Measurements from ENCODE around the gene VPS37C.

The VPS37C gene

DNA sequence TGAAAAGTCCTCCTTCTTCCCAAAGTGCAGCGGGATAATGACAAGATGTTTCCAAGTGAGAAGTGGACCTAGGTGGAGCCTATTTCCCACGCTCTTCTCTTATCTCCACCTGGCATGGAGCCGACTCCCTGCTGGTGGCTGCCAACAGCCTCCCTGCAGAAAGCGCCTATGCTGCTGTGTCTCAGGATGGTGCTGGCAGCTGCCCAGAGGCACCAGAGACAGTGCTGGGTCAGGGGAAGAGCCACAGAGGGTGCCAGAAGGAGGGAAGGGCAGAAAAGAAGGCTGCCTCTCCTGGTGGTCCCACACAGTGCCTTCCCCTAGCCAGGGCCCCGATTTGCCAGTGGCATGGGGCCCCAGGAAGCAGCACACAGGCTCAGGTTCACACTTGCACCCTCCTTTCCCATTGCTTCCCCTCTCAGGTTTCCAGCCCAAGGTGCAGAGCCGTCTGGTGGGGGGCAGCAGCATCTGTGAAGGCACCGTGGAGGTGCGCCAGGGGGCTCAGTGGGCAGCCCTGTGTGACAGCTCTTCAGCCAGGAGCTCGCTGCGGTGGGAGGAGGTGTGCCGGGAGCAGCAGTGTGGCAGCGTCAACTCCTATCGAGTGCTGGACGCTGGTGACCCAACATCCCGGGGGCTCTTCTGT lies 39.9 kb downstream of the VPS37C start:
- TF ChIP-seq EP300 (IDR thresholded peaks at IDR 0.05; ENCODE audit: borderline replicate concordance): no peak
- TF ChIP-seq ZBTB7A (IDR thresholded peaks at IDR 0.05; ENCODE audit: low read depth): no peak
- no peak for TF ChIP-seq CREB1 (IDR thresholded peaks at IDR 0.05; ENCODE audit: low read depth)
- TF ChIP-seq, protein P1, sequence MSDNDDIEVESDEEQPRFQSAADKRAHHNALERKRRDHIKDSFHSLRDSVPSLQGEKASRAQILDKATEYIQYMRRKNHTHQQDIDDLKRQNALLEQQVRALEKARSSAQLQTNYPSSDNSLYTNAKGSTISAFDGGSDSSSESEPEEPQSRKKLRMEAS (IDR thresholded peaks at IDR 0.05): no peak
- TF ChIP-seq NFIC (IDR thresholded peaks at IDR 0.05): peak; percentile 70
- TF ChIP-seq FOXM1 (IDR thresholded peaks at IDR 0.05; ENCODE audit: borderline replicate concordance, low read depth): no peak
- no peak for TF ChIP-seq TEAD4 (IDR thresholded peaks at IDR 0.05)

DNA sequence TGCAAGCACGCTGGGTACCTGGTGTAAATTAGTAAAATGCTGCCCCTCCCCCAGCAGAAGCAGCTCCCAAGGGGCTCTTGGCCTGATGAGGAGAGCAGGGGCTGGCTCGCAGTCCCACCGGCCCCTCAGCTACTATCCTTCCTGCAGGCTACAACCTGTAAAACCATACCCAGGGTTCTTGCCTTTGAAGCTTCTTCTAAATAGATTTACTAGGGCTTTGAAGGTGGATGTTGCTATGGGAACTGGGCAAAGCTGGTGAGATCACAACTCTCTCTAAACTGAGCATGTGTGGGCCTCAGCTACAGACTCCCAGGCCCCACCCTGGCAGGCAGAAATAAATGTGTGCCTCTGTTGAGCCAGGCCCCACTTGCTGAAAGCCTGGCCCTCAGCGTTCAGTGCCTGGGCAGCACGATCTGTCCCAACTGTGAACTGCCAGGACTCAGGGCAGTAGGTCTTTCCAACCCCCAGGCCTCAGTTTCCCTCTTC lies 40.5 kb downstream of the VPS37C start:
- TF ChIP-seq, protein P2, sequence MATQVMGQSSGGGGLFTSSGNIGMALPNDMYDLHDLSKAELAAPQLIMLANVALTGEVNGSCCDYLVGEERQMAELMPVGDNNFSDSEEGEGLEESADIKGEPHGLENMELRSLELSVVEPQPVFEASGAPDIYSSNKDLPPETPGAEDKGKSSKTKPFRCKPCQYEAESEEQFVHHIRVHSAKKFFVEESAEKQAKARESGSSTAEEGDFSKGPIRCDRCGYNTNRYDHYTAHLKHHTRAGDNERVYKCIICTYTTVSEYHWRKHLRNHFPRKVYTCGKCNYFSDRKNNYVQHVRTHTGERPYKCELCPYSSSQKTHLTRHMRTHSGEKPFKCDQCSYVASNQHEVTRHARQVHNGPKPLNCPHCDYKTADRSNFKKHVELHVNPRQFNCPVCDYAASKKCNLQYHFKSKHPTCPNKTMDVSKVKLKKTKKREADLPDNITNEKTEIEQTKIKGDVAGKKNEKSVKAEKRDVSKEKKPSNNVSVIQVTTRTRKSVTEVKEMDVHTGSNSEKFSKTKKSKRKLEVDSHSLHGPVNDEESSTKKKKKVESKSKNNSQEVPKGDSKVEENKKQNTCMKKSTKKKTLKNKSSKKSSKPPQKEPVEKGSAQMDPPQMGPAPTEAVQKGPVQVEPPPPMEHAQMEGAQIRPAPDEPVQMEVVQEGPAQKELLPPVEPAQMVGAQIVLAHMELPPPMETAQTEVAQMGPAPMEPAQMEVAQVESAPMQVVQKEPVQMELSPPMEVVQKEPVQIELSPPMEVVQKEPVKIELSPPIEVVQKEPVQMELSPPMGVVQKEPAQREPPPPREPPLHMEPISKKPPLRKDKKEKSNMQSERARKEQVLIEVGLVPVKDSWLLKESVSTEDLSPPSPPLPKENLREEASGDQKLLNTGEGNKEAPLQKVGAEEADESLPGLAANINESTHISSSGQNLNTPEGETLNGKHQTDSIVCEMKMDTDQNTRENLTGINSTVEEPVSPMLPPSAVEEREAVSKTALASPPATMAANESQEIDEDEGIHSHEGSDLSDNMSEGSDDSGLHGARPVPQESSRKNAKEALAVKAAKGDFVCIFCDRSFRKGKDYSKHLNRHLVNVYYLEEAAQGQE (IDR thresholded peaks at IDR 0.05; ENCODE audit: low read depth): no peak
- TF ChIP-seq YY1 (IDR thresholded peaks at IDR 0.05; ENCODE audit: low read depth): no peak
- TF ChIP-seq EGR1 (IDR thresholded peaks at IDR 0.05): no peak
- no peak for TF ChIP-seq CREB1 (IDR thresholded peaks at IDR 0.05; ENCODE audit: low read depth)
- TF ChIP-seq RAD21 (IDR thresholded peaks at IDR 0.05; ENCODE audit: low read depth): no peak

DNA sequence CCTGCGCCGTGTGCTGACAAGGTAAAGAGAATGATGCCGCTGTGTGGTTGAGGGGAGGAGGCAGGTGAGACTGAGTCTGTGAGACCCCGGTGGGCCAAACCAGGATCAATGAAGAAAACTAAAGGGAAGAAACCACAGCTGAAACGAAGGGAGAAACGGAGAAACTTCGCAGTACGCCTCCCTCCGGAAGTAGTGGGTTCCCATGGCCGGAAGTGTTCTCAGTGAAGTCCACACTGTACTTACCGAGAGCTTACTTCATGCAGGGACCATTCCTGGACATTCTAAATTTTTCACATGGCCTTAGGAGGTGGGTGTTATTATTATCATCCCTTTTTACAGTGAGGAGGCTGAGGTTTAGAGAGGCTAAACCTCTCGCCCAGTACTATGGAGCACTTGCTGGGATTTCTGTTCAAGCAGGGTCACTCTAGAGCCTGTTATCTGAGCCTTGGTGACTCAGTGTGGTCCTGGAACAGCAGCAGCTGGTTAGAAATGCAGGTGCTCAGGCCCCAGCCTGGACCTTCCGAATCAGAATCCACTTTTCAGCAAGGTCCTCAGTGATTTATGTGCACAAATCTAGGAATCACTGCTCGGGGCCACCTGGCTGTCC lies 41.0 kb downstream of the VPS37C start:
- TF ChIP-seq NFIC (IDR thresholded peaks at IDR 0.05) (no peak), CEBPB (IDR thresholded peaks at IDR 0.05) (no peak), TEAD4 (IDR thresholded peaks at IDR 0.05) (no peak), RAD21 (IDR thresholded peaks at IDR 0.05; ENCODE audit: low read depth) (no peak), TCF12 (IDR thresholded peaks at IDR 0.05; ENCODE audit: low read depth) (no peak), TAF1 (IDR thresholded peaks at IDR 0.05; ENCODE audit: low read depth) (no peak), YY1 (IDR thresholded peaks at IDR 0.05; ENCODE audit: low read depth) (no peak), EP300 (IDR thresholded peaks at IDR 0.05; ENCODE audit: borderline replicate concordance) (no peak), ZBTB7A (IDR thresholded peaks at IDR 0.05; ENCODE audit: low read depth) (no peak), FOXM1 (IDR thresholded peaks at IDR 0.05; ENCODE audit: borderline replicate concordance, low read depth) (no peak), CREB1 (IDR thresholded peaks at IDR 0.05; ENCODE audit: low read depth) (no peak), EGR1 (IDR thresholded peaks at IDR 0.05) (no peak)
- TF ChIP-seq, protein P3, sequence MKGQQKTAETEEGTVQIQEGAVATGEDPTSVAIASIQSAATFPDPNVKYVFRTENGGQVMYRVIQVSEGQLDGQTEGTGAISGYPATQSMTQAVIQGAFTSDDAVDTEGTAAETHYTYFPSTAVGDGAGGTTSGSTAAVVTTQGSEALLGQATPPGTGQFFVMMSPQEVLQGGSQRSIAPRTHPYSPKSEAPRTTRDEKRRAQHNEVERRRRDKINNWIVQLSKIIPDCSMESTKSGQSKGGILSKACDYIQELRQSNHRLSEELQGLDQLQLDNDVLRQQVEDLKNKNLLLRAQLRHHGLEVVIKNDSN (IDR thresholded peaks at IDR 0.05): no peak
- TF ChIP-seq, protein P1 (IDR thresholded peaks at IDR 0.05): no peak
- TF ChIP-seq, protein P2 (IDR thresholded peaks at IDR 0.05; ENCODE audit: low read depth): no peak

DNA sequence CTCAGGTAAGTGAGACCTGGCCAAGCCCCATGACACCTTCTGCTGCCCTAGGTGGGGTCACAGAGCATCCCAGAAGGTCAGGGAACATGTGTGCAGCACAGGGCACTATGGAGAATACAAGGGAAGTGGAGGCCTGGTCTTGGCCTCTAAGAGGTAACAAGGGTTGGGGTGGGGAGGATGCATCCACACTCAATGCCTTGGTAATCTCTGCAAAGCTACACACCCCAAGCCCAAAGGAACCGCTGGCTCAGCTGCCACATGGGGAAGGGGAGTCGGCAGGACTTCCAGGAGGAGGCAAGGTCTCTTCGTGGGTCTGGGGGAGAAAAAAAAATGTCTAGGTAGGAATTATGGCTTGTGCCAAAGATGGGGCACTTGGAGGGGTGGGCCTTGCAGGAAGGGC lies 41.7 kb downstream of the VPS37C start:
- TF ChIP-seq FOXM1 (IDR thresholded peaks at IDR 0.05; ENCODE audit: borderline replicate concordance, low read depth) (no peak), EP300 (IDR thresholded peaks at IDR 0.05; ENCODE audit: borderline replicate concordance) (no peak), TCF12 (IDR thresholded peaks at IDR 0.05; ENCODE audit: low read depth) (no peak), EGR1 (IDR thresholded peaks at IDR 0.05) (no peak), ZBTB7A (IDR thresholded peaks at IDR 0.05; ENCODE audit: low read depth) (no peak), CEBPB (IDR thresholded peaks at IDR 0.05) (no peak), TAF1 (IDR thresholded peaks at IDR 0.05; ENCODE audit: low read depth) (no peak), TEAD4 (IDR thresholded peaks at IDR 0.05) (no peak), NFIC (IDR thresholded peaks at IDR 0.05) (no peak)
- TF ChIP-seq, protein P2 (IDR thresholded peaks at IDR 0.05; ENCODE audit: low read depth): no peak
- TF ChIP-seq, protein P1 (IDR thresholded peaks at IDR 0.05): no peak
